HG02981 (cell line): Measurements from ENCODE around the gene MLF1.
A peak's percentile ranks its signal among the peaks of the same experiment; 100 is the strongest.
"Not testable (repeated sequence)": the region's sequence is repeated elsewhere in the genome, so short reads cannot be mapped to it uniquely, and the experiment has no call there.

ENCODE experiments used
- ATAC-seq: cut with Tn5 transposase; IDR thresholded peaks from one replicate; pipeline ENCODE4 v1.9.1; 2021; ENCODE audit warnings: mild to moderate bottlenecking, moderate library complexity; ENCODE audit not compliant: unreplicated experiment

Gene MLF1

GRCh38 chr3:158570999-158571702, at the start of gene MLF1:
Gene MLF1, plus strand, starts transcription at chr3:158571194. Its CDS starts 107 bp downstream, at chr3:158571301.
- peak; percentile 99 for ATAC-seq

- ATAC-seq, result no peak
Observed at GRCh38 chr3:158522221-158523136, 48.5 kb upstream of the MLF1 start.

GRCh38 chr3:158528076-158528674, 42.8 kb upstream of the MLF1 start:
- no peak for ATAC-seq

GRCh38 chr3:158531334-158531733, 39.7 kb upstream of the MLF1 start:
- no peak for ATAC-seq

- ATAC-seq, result peak; percentile 59
Observed at GRCh38 chr3:158532099-158532734, 38.8 kb upstream of the MLF1 start.

GRCh38 chr3:158535918-158536317, 35.1 kb upstream of the MLF1 start:
- no peak for ATAC-seq

- no peak for ATAC-seq
Observed at GRCh38 chr3:158539414-158540014, 31.5 kb upstream of the MLF1 start.

- ATAC-seq, result no peak
Observed at GRCh38 chr3:158540066-158540465, 30.9 kb upstream of the MLF1 start.

GRCh38 chr3:158548691-158549090, 22.3 kb upstream of the MLF1 start:
- no peak for ATAC-seq

GRCh38 chr3:158549938-158550337, 21.1 kb upstream of the MLF1 start:
- ATAC-seq, result not testable (repeated sequence)

- no peak for ATAC-seq
Observed at GRCh38 chr3:158552124-158552523, 18.9 kb upstream of the MLF1 start.

- no peak for ATAC-seq
Observed at GRCh38 chr3:158559504-158559903, 11.5 kb upstream of the MLF1 start.

GRCh38 chr3:158560979-158561378, 10.0 kb upstream of the MLF1 start:
- no peak for ATAC-seq

GRCh38 chr3:158562674-158563073, 8.3 kb upstream of the MLF1 start:
- ATAC-seq, result no peak

GRCh38 chr3:158563076-158563475, 7.9 kb upstream of the MLF1 start:
- no peak for ATAC-seq

GRCh38 chr3:158565076-158565475, 5.9 kb upstream of the MLF1 start:
- no peak for ATAC-seq

- no peak for ATAC-seq
Observed at GRCh38 chr3:158568784-158569183, 2.2 kb upstream of the MLF1 start.

- no peak for ATAC-seq
Observed at GRCh38 chr3:158569794-158570193, 1.2 kb upstream of the MLF1 start.

- ATAC-seq, result no peak
Observed at GRCh38 chr3:158571969-158572765, 1.2 kb downstream of the MLF1 start.

GRCh38 chr3:158572766-158573060, 1.7 kb downstream of the MLF1 start:
- ATAC-seq, result no peak
